Esophagus muscularis mucosa (tissue), 4 donors: Measurements from ENCODE around the gene NDUFC2. TPM values are rescaled to one million over a fixed set of nuclear protein-coding genes. Genes with fewer than 3 reads are reported as not detected.

Source experiments
- DNase-seq: peaks from one replicate; pipeline ENCODE4 v3.0.0-alpha.2; 2017; ENCODE audit errors: extremely low spot score
- H3K27ac ChIP-seq, 4 donors: fragments of 200-600 bp; sonication (generic); replicated peaks in 1 of 4; 1 replicate in 3 of 4; 2 replicates in 1 of 4; pipeline ENCODE4 v1.5.1; 2016 to 2019; ENCODE audit warnings: mild to moderate bottlenecking in 1 of 4
- H3K27me3 ChIP-seq, 4 donors: fragments of 200-600 bp; sonication (generic); one replicate each; pipeline versions ENCODE4 v1.5.1 to v1.6.0; 2016 to 2019
- H3K36me3 ChIP-seq, 4 donors: fragments of 200-600 bp; sonication (generic); one replicate each; pipeline ENCODE4 v1.5.1; 2016 to 2019
- H3K4me1 ChIP-seq, 4 donors: fragments of 200-600 bp; sonication (generic); one replicate each; pipeline ENCODE4 v1.5.1; 2016 to 2019
- H3K4me3 ChIP-seq, 4 donors: fragments of 200-600 bp; sonication (generic); 1 replicate in 2 of 4; 2 replicates in 2 of 4; pipeline ENCODE4 v1.5.1; 2016 to 2019; ENCODE audit warnings: mild to moderate bottlenecking in 4 of 4, moderate library complexity in 1 of 4
- H3K9me3 ChIP-seq, 4 donors: fragments of 200-600 bp; sonication (generic); 1 replicate in 3 of 4; 2 replicates in 1 of 4; pipeline ENCODE4 v1.5.1; 2016 to 2019
- CTCF ChIP-seq, 3 experiments: fragments of 200-600 bp in 2 of 3; fragments of 450-650 bp in 1 of 3; sonication (generic) in 2 of 3; IDR thresholded peaks; one replicate each; pipeline ENCODE4 v1.5.1; 2017 to 2019; ENCODE audit warnings: antibody characterized with exemption in 3 of 3, mild to moderate bottlenecking in 2 of 3, moderate library complexity in 1 of 3
- EP300 ChIP-seq: sonication (generic); formaldehyde crosslinking; IDR thresholded peaks from one replicate; pipeline ENCODE4 v1.6.1; 2017; ENCODE audit warnings: antibody characterized with exemption
- POLR2A ChIP-seq: fragments of 450-650 bp; IDR thresholded peaks from one replicate; pipeline ENCODE4 v1.6.1; 2017; ENCODE audit warnings: antibody characterized with exemption, moderate library complexity, mild to moderate bottlenecking, low read depth
- POLR2AphosphoS5 ChIP-seq, 2 donors: sonication (generic); formaldehyde crosslinking; IDR thresholded peaks; one replicate each; pipeline ENCODE4 v1.6.1; 2017; ENCODE audit warnings: antibody characterized with exemption in 2 of 2
- WGBS: methylation state at CpG from one replicate; pipeline ENCODE4 v1.1.5; 2018; 5-methylcytosine and 5-hydroxymethylcytosine counted together
- intact Hi-C: fragments of 100-400 bp; cut with DNase I; formaldehyde crosslinking; loops from one replicate; pipeline ENCODE4 v1.15.1; 2023
- total RNA-seq, 4 donors: library from RNA; depleted of rRNA; stranded (reverse); fragments of >200 nt; gene quantifications; one replicate each; pipeline versions ENCODE4 v1.1.0 to v1.2.1, GENCODE V29; 2016

NDUFC2 gene
- total RNA-seq, 4 donors from 2014 or later = 65.1 to 116 (median 91.1) TPM

- Histone ChIP-seq H3K9me3 (no peaks in the 10 kb centered on the region), H3K4me1 (peaks cover 0 to 14% (median 7%) of the 10 kb centered on the region in 4 donors), H3K36me3 (peaks cover 5 to 41% (median 30%) of the 10 kb centered on the region in 4 donors), H3K27me3 (no peaks in the 10 kb centered on the region), H3K27ac (no peak overlapping the region), H3K4me3 (no peak overlapping the region)
- intact Hi-C loops = no loop called here
- TF ChIP-seq EP300 (no peak), POLR2AphosphoS5 (IDR thresholded peaks at IDR 0.05) (no peak), POLR2A (no peak), CTCF (IDR thresholded peaks at IDR 0.05) (no peak)
- WGBS = 74% methylated on average over 2 of the region's 2 CpGs
- DNase-seq = no peak
Observed at GRCh38 chr11:78066471-78066870, 13.2 kb downstream of the NDUFC2 start.

- Histone ChIP-seq H3K36me3 (peaks cover 0 to 28% (median 19%) of the 10 kb centered on the region in 4 donors), H3K27me3 (no peaks in the 10 kb centered on the region), H3K4me1 (peaks cover 8 to 18% (median 11%) of the 10 kb centered on the region in 4 donors), H3K27ac (no peak overlapping the region), H3K9me3 (no peaks in the 10 kb centered on the region), H3K4me3 (no peak overlapping the region)
- intact Hi-C loops = no loop called here
- WGBS = 90% methylated on average over 2 of the region's 2 CpGs
- TF ChIP-seq CTCF (IDR thresholded peaks at IDR 0.05) (no peak), EP300 (no peak), POLR2A (no peak), POLR2AphosphoS5 (IDR thresholded peaks at IDR 0.05) (no peak)
- no peak for DNase-seq
Observed at GRCh38 chr11:78065203-78065602, 14.5 kb downstream of the NDUFC2 start.

- no peaks in the 10 kb centered on the region for H3K9me3 ChIP-seq
- no peak for DNase-seq
- 97% methylated on average over 9 of the region's 14 CpGs for WGBS
- no peaks in the 10 kb centered on the region for H3K27me3 ChIP-seq
- H3K27ac ChIP-seq = no peak within 1 kb of the TSS
- TF ChIP-seq EP300 (no peak), POLR2AphosphoS5 (IDR thresholded peaks at IDR 0.05) (no peak), CTCF (IDR thresholded peaks at IDR 0.05) (no peak), POLR2A (no peak)
- peaks cover 7 to 9% (median 8%) of the 10 kb centered on the region in 4 donors for H3K4me1 ChIP-seq
- H3K4me3 ChIP-seq = no peak within 1 kb of the TSS
- H3K36me3 ChIP-seq = peaks cover 0 to 14% (median 10%) of the 10 kb centered on the region in 4 donors
- intact Hi-C loops = no loop called here
Observed at GRCh38 chr11:78063440-78064181, 16.1 kb downstream of the NDUFC2 start, which contains the start of gene THRSP. Gene THRSP (plus strand): TSS chr11:78063861. CDS start chr11:78063882, 21 bp downstream.

- WGBS = 78% methylated on average over 2 of the region's 2 CpGs
- H3K4me3 ChIP-seq = no peak overlapping the region
- H3K36me3 ChIP-seq = peaks cover 0 to 5% (median 5%) of the 10 kb centered on the region in 4 donors
- TF ChIP-seq CTCF (IDR thresholded peaks at IDR 0.05) (no peak), POLR2AphosphoS5 (IDR thresholded peaks at IDR 0.05) (no peak), EP300 (no peak)
- H3K4me1 ChIP-seq = peaks cover 7 to 9% (median 8%) of the 10 kb centered on the region in 4 donors
- intact Hi-C loops = no loop called here
- no peak overlapping the region for H3K27ac ChIP-seq
- H3K27me3 ChIP-seq = no peaks in the 10 kb centered on the region
- H3K9me3 ChIP-seq = no peaks in the 10 kb centered on the region
- no peak for DNase-seq
Observed at GRCh38 chr11:78062671-78063070, 17.0 kb downstream of the NDUFC2 start.
